ENCODE data around the gene HDHD2.
"Not testable (repeated sequence)": the region's sequence is repeated elsewhere in the genome, so short reads cannot be mapped to it uniquely, and the experiment has no call there.

Gene HDHD2, protein sequence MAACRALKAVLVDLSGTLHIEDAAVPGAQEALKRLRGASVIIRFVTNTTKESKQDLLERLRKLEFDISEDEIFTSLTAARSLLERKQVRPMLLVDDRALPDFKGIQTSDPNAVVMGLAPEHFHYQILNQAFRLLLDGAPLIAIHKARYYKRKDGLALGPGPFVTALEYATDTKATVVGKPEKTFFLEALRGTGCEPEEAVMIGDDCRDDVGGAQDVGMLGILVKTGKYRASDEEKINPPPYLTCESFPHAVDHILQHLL

DNA sequence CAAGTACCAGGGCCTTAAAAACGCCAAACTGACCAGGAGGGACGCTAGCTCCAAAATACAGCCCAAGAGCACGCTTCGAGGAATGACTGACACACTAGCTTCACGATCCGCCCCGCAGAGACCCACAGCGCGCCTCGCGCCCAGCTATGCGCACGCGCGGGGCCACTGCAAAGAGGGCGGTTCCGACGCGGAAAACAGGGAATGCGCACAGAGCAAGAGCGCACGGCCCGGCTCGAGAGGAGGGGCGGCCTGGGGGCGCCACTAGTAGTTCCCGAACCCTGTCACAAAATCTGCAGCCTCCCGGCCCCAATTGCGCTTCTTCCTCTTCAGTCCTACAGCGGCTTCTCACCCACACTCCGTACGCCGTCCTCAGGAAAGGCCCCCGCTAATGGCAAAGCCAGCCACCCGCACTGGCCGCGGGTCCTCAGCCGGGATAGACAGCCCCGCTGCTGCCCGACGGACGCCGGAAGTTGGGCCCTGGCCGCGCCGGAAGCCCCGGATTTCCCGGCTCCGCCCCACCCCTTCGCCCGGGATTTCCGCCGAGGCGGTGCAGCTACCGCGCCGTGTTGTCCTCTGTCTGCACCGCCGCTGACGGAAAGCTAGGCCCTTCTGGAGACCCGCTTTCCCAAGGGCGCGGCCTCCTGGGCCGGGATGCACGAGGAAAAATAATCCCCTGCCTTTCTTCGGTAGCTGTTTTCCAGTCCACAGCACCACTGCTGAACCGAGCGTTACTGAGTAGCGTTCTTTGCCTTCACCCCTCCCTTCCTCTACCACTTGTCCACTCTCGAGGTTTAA, at the start of gene HDHD2:
TSS of gene HDHD2 (minus strand) at position 472 of the 795 bp plus-strand sequence. CDS start 14,061 bp downstream, outside the sequence.
- H3K4me3 ChIP-seq (ENCODE audit: low read depth, low read length) = peak within 1 kb of the TSS; percentile 57
- DNase-seq (ENCODE audit: low read depth) = peak; percentile 38
- in situ Hi-C loops (cut with HindIII; ENCODE audit: low sequenced_read_pairs) = no loop called here
- TF ChIP-seq, protein P1, sequence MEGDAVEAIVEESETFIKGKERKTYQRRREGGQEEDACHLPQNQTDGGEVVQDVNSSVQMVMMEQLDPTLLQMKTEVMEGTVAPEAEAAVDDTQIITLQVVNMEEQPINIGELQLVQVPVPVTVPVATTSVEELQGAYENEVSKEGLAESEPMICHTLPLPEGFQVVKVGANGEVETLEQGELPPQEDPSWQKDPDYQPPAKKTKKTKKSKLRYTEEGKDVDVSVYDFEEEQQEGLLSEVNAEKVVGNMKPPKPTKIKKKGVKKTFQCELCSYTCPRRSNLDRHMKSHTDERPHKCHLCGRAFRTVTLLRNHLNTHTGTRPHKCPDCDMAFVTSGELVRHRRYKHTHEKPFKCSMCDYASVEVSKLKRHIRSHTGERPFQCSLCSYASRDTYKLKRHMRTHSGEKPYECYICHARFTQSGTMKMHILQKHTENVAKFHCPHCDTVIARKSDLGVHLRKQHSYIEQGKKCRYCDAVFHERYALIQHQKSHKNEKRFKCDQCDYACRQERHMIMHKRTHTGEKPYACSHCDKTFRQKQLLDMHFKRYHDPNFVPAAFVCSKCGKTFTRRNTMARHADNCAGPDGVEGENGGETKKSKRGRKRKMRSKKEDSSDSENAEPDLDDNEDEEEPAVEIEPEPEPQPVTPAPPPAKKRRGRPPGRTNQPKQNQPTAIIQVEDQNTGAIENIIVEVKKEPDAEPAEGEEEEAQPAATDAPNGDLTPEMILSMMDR (IDR thresholded peaks at IDR 0.05; ENCODE audit: low read depth, low read length, missing control alignments) = peak; percentile 4

DNA sequence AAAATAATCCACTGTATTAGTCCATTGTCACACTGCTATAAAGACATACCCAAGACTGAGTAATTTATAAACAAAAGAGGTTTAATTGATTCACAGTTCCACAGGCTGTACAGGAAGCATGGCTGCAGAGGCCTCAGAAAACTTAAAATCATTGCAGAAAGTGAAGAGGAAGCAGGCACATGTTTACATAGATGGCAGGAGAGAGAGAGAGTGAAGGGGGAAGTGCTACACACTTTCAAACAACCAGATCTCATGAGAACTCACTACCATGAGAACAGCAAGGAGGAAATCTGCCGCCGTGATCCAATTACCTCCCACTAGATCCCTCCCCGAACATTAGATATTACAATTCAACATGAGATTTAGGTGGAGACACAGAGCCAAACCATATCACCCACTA, 45.7 kb upstream of the HDHD2 start:
- DNase-seq (ENCODE audit: low read depth); H3K4me3 ChIP-seq (ENCODE audit: low read depth, low read length); in situ Hi-C loops (cut with HindIII; ENCODE audit: low sequenced_read_pairs): not testable (repeated sequence)

DNA sequence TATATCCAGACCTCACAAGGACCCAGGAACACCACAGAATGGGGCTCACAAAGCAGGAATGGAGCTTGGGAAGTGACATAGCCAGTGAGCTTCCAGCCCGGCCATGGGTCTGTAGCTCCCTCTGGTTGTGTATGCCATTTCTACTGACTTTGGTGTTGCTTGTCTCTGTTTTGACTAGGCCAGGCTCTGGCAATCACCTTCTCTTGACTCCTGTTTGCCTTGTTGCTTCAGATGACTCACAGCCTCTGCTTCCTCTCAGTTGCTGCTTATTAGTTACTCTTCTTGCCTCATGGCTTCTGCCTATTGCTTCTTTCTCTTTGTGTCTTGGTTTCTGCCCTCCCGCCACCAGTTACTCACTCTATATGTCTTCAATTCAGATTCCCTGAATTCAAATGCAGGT, 41.7 kb upstream of the HDHD2 start:
- no peak for DNase-seq (ENCODE audit: low read depth)
- TF ChIP-seq, protein P1 (IDR thresholded peaks at IDR 0.05; ENCODE audit: low read depth, low read length, missing control alignments) = no peak
- in situ Hi-C loops (cut with HindIII; ENCODE audit: low sequenced_read_pairs) = no loop called here
- no peak overlapping the region for H3K4me3 ChIP-seq (ENCODE audit: low read depth, low read length)

DNA sequence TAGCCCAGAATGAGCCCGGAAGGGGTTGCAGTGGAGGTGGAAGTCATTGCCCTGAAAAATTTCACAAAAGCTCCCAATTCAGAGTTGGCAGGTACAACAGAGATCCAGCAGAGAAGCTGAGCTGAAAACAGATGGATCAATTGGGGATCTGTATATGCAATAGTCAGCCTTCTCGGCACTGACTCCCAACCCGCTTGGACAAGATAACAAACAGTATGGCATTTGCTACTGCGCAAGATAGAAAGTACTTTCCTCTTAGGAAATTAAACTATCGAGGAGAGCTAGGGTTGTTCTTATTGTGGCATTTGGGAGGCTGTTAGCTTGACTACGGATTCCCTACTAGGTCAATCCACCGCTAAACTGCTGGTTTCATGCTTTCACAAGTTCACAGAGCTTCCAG, 37.4 kb upstream of the HDHD2 start:
- TF ChIP-seq, protein P1 (IDR thresholded peaks at IDR 0.05; ENCODE audit: low read depth, low read length, missing control alignments) = no peak
- H3K4me3 ChIP-seq (ENCODE audit: low read depth, low read length) = no peak overlapping the region
- no peak for DNase-seq (ENCODE audit: low read depth)
- in situ Hi-C loops (cut with HindIII; ENCODE audit: low sequenced_read_pairs) = no loop called here

DNA sequence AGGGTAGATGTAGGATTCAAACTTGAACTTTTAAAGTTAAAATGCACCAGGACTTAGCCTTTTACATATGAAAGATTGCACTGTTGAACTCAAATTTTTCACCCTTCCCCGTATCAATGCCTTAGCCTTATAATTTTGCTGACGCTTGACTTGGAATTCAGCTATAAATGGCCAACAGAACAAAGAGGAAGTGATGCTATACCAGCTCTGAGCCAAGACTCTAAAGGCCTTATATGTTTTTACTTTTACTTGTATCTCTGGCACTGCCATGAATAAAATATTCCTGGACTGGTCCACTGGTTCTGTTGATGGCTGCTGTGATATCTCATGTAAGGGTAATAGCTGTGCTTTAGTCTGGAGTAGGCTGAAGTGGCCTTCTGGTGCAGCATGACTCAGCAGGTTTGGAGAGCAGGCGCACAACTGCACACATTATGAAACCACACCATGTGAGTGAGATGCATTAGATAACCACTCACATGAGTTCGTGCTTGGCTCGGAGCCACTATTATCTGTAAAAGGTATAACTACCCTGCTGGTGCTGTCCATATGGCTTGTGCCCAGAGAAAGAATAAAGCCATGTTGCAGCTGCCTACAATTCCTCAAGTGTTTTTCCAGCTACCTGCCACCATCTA, 34.2 kb upstream of the HDHD2 start:
- TF ChIP-seq, protein P1 (IDR thresholded peaks at IDR 0.05; ENCODE audit: low read depth, low read length, missing control alignments) = no peak
- DNase-seq (ENCODE audit: low read depth) = no peak
- in situ Hi-C loops (cut with HindIII; ENCODE audit: low sequenced_read_pairs) = no loop called here
- H3K4me3 ChIP-seq (ENCODE audit: low read depth, low read length) = no peak overlapping the region

DNA sequence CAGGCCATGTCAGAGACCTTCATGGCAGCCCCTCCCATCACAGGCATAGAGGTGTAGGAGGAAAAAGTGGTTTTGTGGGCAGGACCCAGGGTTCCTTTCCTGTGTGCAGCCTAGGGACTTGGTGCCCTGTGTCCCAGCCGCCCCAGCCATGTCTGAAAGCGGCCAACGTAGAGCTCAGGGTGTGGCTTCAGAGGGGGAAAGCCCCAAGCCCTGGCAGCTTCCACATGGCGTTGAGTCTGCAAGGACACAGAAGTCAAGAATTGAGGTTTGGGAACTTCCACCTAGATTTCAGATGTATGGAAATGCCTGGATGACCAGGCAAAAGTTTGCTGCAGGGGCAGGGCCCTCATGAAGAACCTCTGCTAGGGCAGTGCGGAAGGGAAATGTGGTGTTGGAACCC, 31.9 kb upstream of the HDHD2 start:
- in situ Hi-C loops (cut with HindIII; ENCODE audit: low sequenced_read_pairs); H3K4me3 ChIP-seq (ENCODE audit: low read depth, low read length); DNase-seq (ENCODE audit: low read depth): not testable (repeated sequence)

DNA sequence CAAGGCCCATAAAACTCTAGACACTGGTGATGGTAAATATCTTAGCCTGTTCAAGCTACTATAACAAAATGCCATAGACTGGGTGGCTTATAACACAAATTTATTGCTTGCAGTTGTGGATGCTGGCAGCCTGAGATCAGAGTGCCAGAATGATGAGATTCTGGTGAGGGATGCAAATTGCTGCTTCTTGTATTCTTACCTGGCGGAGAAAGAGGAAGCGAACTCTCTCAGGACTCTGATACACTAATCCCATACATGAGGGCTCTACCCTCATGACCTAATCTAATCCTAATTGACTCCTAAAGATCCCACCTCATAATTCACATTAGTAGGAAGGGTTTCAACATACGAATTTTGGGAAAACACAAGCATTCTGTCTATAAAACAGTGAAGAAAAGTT, 30.5 kb upstream of the HDHD2 start:
- in situ Hi-C loops (cut with HindIII; ENCODE audit: low sequenced_read_pairs) = no loop called here
- no peak overlapping the region for H3K4me3 ChIP-seq (ENCODE audit: low read depth, low read length)
- no peak for DNase-seq (ENCODE audit: low read depth)
- TF ChIP-seq, protein P1 (IDR thresholded peaks at IDR 0.05; ENCODE audit: low read depth, low read length, missing control alignments) = no peak
